ENCODE measurements around the gene AKAP9.
"Not testable (repeated sequence)": the region's sequence is repeated elsewhere in the genome, so short reads cannot be mapped to it uniquely, and the experiment has no call there.

Gene AKAP9

GRCh38 chr7:92013611-92014010, 72.9 kb downstream of the AKAP9 start:
- Histone ChIP-seq H3K27me3 (ENCODE audit: insufficient read depth, poor library complexity, severe bottlenecking) (no peaks in the 10 kb centered on the region), H3K27ac (replicated peaks) (no peak overlapping the region), H3K4me3 (replicated peaks; ENCODE audit: insufficient read depth, low read length) (no peak overlapping the region)
- TF ChIP-seq GABPA (IDR thresholded peaks at IDR 0.05; ENCODE audit: low read depth), result no peak
- no peak for TF ChIP-seq POLR2AphosphoS5 (IDR thresholded peaks at IDR 0.05; ENCODE audit: low read depth)
- no peak for TF ChIP-seq SPI1 (IDR thresholded peaks at IDR 0.05; ENCODE audit: borderline replicate concordance, low read depth)
- TF ChIP-seq, protein P1, sequence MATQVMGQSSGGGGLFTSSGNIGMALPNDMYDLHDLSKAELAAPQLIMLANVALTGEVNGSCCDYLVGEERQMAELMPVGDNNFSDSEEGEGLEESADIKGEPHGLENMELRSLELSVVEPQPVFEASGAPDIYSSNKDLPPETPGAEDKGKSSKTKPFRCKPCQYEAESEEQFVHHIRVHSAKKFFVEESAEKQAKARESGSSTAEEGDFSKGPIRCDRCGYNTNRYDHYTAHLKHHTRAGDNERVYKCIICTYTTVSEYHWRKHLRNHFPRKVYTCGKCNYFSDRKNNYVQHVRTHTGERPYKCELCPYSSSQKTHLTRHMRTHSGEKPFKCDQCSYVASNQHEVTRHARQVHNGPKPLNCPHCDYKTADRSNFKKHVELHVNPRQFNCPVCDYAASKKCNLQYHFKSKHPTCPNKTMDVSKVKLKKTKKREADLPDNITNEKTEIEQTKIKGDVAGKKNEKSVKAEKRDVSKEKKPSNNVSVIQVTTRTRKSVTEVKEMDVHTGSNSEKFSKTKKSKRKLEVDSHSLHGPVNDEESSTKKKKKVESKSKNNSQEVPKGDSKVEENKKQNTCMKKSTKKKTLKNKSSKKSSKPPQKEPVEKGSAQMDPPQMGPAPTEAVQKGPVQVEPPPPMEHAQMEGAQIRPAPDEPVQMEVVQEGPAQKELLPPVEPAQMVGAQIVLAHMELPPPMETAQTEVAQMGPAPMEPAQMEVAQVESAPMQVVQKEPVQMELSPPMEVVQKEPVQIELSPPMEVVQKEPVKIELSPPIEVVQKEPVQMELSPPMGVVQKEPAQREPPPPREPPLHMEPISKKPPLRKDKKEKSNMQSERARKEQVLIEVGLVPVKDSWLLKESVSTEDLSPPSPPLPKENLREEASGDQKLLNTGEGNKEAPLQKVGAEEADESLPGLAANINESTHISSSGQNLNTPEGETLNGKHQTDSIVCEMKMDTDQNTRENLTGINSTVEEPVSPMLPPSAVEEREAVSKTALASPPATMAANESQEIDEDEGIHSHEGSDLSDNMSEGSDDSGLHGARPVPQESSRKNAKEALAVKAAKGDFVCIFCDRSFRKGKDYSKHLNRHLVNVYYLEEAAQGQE (IDR thresholded peaks at IDR 0.05; ENCODE audit: insufficient replicate concordance, low read depth), result no peak
- TF ChIP-seq, protein P2, sequence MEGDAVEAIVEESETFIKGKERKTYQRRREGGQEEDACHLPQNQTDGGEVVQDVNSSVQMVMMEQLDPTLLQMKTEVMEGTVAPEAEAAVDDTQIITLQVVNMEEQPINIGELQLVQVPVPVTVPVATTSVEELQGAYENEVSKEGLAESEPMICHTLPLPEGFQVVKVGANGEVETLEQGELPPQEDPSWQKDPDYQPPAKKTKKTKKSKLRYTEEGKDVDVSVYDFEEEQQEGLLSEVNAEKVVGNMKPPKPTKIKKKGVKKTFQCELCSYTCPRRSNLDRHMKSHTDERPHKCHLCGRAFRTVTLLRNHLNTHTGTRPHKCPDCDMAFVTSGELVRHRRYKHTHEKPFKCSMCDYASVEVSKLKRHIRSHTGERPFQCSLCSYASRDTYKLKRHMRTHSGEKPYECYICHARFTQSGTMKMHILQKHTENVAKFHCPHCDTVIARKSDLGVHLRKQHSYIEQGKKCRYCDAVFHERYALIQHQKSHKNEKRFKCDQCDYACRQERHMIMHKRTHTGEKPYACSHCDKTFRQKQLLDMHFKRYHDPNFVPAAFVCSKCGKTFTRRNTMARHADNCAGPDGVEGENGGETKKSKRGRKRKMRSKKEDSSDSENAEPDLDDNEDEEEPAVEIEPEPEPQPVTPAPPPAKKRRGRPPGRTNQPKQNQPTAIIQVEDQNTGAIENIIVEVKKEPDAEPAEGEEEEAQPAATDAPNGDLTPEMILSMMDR (IDR thresholded peaks at IDR 0.05; ENCODE audit: insufficient read depth, low read length), result no peak
- DNase-seq (ENCODE audit: low read depth in 1 of 2, low spot score in 1 of 2), result no peak

- Histone ChIP-seq H3K27ac (replicated peaks) (no peak overlapping the region), H3K27me3 (ENCODE audit: insufficient read depth, poor library complexity, severe bottlenecking) (no peaks in the 10 kb centered on the region)
- no peak for DNase-seq (ENCODE audit: low read depth in 1 of 2, low spot score in 1 of 2)
Observed at GRCh38 chr7:92020636-92021035, 80.0 kb downstream of the AKAP9 start.

DNA sequence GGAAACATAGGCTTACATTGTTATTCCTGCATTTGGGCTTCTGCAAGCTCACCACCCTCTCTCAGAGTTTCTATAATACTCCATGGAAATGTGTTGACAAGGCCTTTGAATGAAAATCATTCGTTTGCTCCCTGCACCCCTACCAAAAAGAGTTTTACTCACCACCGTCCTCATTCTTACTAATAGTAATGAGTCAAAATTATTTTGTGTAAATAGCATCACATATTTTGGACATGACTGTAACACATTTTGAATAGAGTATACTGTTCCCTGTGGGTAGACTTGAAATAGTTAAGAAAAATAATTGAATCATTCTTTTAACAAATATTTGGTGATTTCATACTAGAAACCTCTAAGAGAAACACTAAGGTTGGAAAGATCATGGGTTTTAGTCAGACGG, 84.6 kb downstream of the AKAP9 start:
- DNase-seq (ENCODE audit: low read depth in 1 of 2, low spot score in 1 of 2), result no peak
- no peak overlapping the region for H3K4me3 ChIP-seq (replicated peaks; ENCODE audit: insufficient read depth, low read length)
- TF ChIP-seq POLR2AphosphoS5 (IDR thresholded peaks at IDR 0.05; ENCODE audit: low read depth), result no peak
- TF ChIP-seq, protein P2 (IDR thresholded peaks at IDR 0.05; ENCODE audit: insufficient read depth, low read length), result no peak
- TF ChIP-seq SPI1 (IDR thresholded peaks at IDR 0.05; ENCODE audit: borderline replicate concordance, low read depth), result no peak
- TF ChIP-seq, protein P1 (IDR thresholded peaks at IDR 0.05; ENCODE audit: insufficient replicate concordance, low read depth), result no peak
- no peak for TF ChIP-seq GABPA (IDR thresholded peaks at IDR 0.05; ENCODE audit: low read depth)
- no peak overlapping the region for H3K27ac ChIP-seq (replicated peaks)
- H3K27me3 ChIP-seq (ENCODE audit: insufficient read depth, poor library complexity, severe bottlenecking), result no peaks in the 10 kb centered on the region

More at GRCh38 chr7:92020636-92021035, 80.0 kb downstream of the AKAP9 start:
- no peak overlapping the region for H3K4me3 ChIP-seq (replicated peaks; ENCODE audit: insufficient read depth, low read length)
- TF ChIP-seq SPI1 (IDR thresholded peaks at IDR 0.05; ENCODE audit: borderline replicate concordance, low read depth) (no peak), POLR2AphosphoS5 (IDR thresholded peaks at IDR 0.05; ENCODE audit: low read depth) (no peak), GABPA (IDR thresholded peaks at IDR 0.05; ENCODE audit: low read depth) (no peak)
- TF ChIP-seq, protein P1 (IDR thresholded peaks at IDR 0.05; ENCODE audit: insufficient replicate concordance, low read depth), result no peak
- TF ChIP-seq, protein P2 (IDR thresholded peaks at IDR 0.05; ENCODE audit: insufficient read depth, low read length), result no peak

GRCh38 chr7:92026635-92027034, 86.0 kb downstream of the AKAP9 start:
- H3K27ac ChIP-seq (replicated peaks); DNase-seq (ENCODE audit: low read depth in 1 of 2, low spot score in 1 of 2): not testable (repeated sequence)

GRCh38 chr7:92027128-92027527, 86.5 kb downstream of the AKAP9 start:
- DNase-seq (ENCODE audit: low read depth in 1 of 2, low spot score in 1 of 2); H3K27ac ChIP-seq (replicated peaks); H3K27me3 ChIP-seq (ENCODE audit: insufficient read depth, poor library complexity, severe bottlenecking); H3K4me3 ChIP-seq (replicated peaks; ENCODE audit: insufficient read depth, low read length): not testable (repeated sequence)

More at GRCh38 chr7:92026635-92027034, 86.0 kb downstream of the AKAP9 start:
- not testable (repeated sequence) for H3K4me3 ChIP-seq (replicated peaks; ENCODE audit: insufficient read depth, low read length); H3K27me3 ChIP-seq (ENCODE audit: insufficient read depth, poor library complexity, severe bottlenecking)

Measured in HL-60 (cell line).